Measurements from ENCODE around the gene AGGF1.

Gene AGGF1

GRCh38 chr5:77064040-77064439 is 33.8 kb downstream of the AGGF1 start:
- DNase-seq (ENCODE audit: low read depth) = no peak
- no peak for TF ChIP-seq CTCF (conservative IDR thresholded peaks at IDR 0.05; ENCODE audit: low read length)
- H3K4me3 ChIP-seq (ENCODE audit: low read length) = no peak overlapping the region

GRCh38 chr5:77065256-77065655 is 35.1 kb downstream of the AGGF1 start:
- no peak for TF ChIP-seq CTCF (conservative IDR thresholded peaks at IDR 0.05; ENCODE audit: low read length)
- DNase-seq (ENCODE audit: low read depth) = no peak

GRCh38 chr5:77066184-77066583 is 36.0 kb downstream of the AGGF1 start:
- no peak overlapping the region for H3K4me3 ChIP-seq (ENCODE audit: low read length)
- no peak for TF ChIP-seq CTCF (conservative IDR thresholded peaks at IDR 0.05; ENCODE audit: low read length)
- DNase-seq (ENCODE audit: low read depth) = no peak

More at GRCh38 chr5:77065256-77065655, 35.1 kb downstream of the AGGF1 start:
- H3K4me3 ChIP-seq (ENCODE audit: low read length) = no peak overlapping the region

- DNase-seq (ENCODE audit: low read depth) = peak; percentile 82
- no peak for TF ChIP-seq CTCF (conservative IDR thresholded peaks at IDR 0.05; ENCODE audit: low read length)
- H3K4me3 ChIP-seq (ENCODE audit: low read length) = no peak overlapping the region
These were observed 36.7 kb downstream of the AGGF1 start for GRCh38 chr5:77066823-77067442.

DNA sequence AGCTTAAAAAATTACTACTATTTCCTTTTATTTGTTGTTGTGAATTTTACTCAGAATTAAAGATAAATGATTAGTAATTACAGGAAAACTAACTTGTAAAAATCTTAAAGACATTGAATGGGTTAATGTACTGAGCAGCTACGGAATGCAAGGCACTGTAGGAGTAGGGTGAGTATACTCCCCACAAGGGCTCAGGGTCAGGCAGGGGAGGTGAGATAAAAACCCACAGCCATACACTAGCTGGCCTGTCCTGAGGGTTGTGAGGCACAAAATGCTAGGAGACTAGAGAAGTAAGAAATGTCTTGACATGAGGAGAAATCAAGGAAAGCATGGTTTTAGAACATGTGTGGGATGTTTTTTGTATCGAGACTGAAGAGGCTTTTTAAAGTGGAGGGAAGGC is 43.5 kb downstream of the AGGF1 start:
- no peak for DNase-seq (ENCODE audit: low read depth)
- H3K4me3 ChIP-seq (ENCODE audit: low read length) = no peak overlapping the region
- no peak for TF ChIP-seq CTCF (conservative IDR thresholded peaks at IDR 0.05; ENCODE audit: low read length)

DNA sequence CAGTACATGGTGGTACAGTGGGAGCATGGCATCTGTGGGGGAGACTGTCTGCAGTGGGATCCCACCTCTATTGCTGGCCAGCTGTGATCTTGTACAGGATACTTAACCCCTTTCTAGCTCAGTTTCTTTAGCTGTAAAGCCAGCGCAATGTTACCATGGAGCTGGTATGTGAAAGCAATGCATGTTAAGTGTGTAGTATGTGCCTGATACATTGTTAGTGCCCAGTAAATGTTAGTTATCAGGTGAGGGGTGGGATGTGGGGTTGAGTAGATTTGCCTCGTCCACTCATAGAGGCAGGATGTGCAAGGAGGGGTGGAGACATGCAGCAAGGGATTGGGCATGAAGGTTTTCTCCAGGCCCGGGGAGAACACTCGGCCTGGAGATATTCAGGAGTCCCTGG is 44.5 kb downstream of the AGGF1 start:
- no peak overlapping the region for H3K4me3 ChIP-seq (ENCODE audit: low read length)
- no peak for TF ChIP-seq CTCF (conservative IDR thresholded peaks at IDR 0.05; ENCODE audit: low read length)
- DNase-seq (ENCODE audit: low read depth) = no peak

GRCh38 chr5:77076961-77077828 is 47.0 kb downstream of the AGGF1 start:
- peak; percentile 57 for DNase-seq (ENCODE audit: low read depth)
- H3K4me3 ChIP-seq (ENCODE audit: low read length) = peak overlapping the region; percentile 48
- peak; percentile 36 for TF ChIP-seq CTCF (conservative IDR thresholded peaks at IDR 0.05; ENCODE audit: low read length)

Measured in AG10803 (cell line).